Measurements from ENCODE around the gene CASZ1. TPM values are rescaled to one million over a fixed set of nuclear protein-coding genes. Genes with fewer than 3 reads are reported as not detected.

Gene CASZ1
- polyA plus RNA-seq, 1 donor = 16.2 TPM

DNA sequence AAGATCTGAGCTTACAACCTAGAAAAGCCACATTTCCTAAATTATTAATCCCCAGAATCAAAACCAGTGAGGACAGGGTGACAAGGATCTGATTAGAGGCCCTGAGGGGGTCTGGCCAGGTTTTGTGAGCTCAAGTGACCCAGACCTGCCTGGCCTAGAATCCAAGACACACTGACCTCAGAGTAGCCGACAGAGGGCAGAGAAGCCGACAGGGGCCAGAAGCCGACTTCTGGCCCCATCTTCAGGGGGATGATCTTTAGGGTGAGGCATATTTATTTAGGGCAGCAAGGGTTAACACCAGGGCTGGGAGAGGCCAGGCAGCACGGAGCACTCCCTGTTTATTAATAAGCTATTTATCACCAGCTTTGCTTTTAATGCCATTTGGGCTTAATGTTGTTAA, 45.3 kb downstream of the CASZ1 start:
- no peak for DNase-seq
- Histone ChIP-seq H3K27ac (ENCODE audit: low read length) (no peak overlapping the region), H3K4me3 (ENCODE audit: low read length) (no peak overlapping the region), H3K4me1 (ENCODE audit: control insufficient read depth, insufficient read depth, low read length) (peaks cover 3% of the 10 kb centered on the region), H3K9me3 (ENCODE audit: control insufficient read depth, low read depth, low read length) (no peaks in the 10 kb centered on the region), H3K27me3 (ENCODE audit: control insufficient read depth, insufficient read depth, low read length) (no peaks in the 10 kb centered on the region), H3K36me3 (ENCODE audit: control insufficient read depth, insufficient read depth, low read length) (no peaks in the 10 kb centered on the region)
- no CpG with 5 or more reads among the region's 4 CpGs for WGBS (ENCODE audit: insufficient coverage, low lambda C conversion rate)

- peaks cover 8% of the 10 kb centered on the region for H3K4me1 ChIP-seq (ENCODE audit: control insufficient read depth, insufficient read depth, low read length)
- no peaks in the 10 kb centered on the region for H3K9me3 ChIP-seq (ENCODE audit: control insufficient read depth, low read depth, low read length)
- H3K27me3 ChIP-seq (ENCODE audit: control insufficient read depth, insufficient read depth, low read length) = no peaks in the 10 kb centered on the region
- H3K4me3 ChIP-seq (ENCODE audit: low read length) = no peak overlapping the region
- H3K27ac ChIP-seq (ENCODE audit: low read length) = no peak overlapping the region
- WGBS (ENCODE audit: insufficient coverage, low lambda C conversion rate) = 93% methylated on average over 3 of the region's 18 CpGs
- no peak for DNase-seq
- H3K36me3 ChIP-seq (ENCODE audit: control insufficient read depth, insufficient read depth, low read length) = no peaks in the 10 kb centered on the region
Observed at GRCh38 chr1:10745886-10746455, 50.5 kb downstream of the CASZ1 start.

DNA sequence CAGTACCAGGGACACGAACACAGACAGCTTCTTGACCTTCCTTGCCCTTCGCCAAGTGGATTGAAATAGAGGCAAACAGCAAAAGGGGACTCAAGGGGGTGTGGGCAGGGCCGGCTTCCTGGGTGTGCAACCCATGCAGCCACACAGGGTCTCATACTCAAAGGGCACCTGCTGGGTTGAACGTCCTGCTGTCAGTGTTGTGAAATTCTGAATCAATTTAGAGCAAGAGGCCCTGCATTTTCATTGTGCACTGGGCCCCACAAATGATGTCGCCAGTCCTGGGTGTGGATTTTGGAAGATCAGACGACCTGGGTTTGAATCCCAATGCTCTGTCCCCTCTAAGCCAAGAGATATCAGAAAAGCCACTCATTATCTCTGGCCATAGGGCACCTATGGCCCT, 51.1 kb downstream of the CASZ1 start:
- Histone ChIP-seq H3K27ac (ENCODE audit: low read length) (no peak overlapping the region), H3K36me3 (ENCODE audit: control insufficient read depth, insufficient read depth, low read length) (no peaks in the 10 kb centered on the region), H3K4me1 (ENCODE audit: control insufficient read depth, insufficient read depth, low read length) (peaks cover 8% of the 10 kb centered on the region), H3K27me3 (ENCODE audit: control insufficient read depth, insufficient read depth, low read length) (no peaks in the 10 kb centered on the region), H3K9me3 (ENCODE audit: control insufficient read depth, low read depth, low read length) (no peaks in the 10 kb centered on the region), H3K4me3 (ENCODE audit: low read length) (no peak overlapping the region)
- no CpG with 5 or more reads among the region's 6 CpGs for WGBS (ENCODE audit: insufficient coverage, low lambda C conversion rate)
- DNase-seq = peak in 1 of 2 donors; percentile 43

- no CpG with 5 or more reads among the region's 18 CpGs for WGBS (ENCODE audit: insufficient coverage, low lambda C conversion rate)
- DNase-seq = no peak
- Histone ChIP-seq H3K4me3 (ENCODE audit: low read length) (no peak overlapping the region), H3K4me1 (ENCODE audit: control insufficient read depth, insufficient read depth, low read length) (peaks cover 14% of the 10 kb centered on the region), H3K27me3 (ENCODE audit: control insufficient read depth, insufficient read depth, low read length) (no peaks in the 10 kb centered on the region), H3K27ac (ENCODE audit: low read length) (no peak overlapping the region), H3K9me3 (ENCODE audit: control insufficient read depth, low read depth, low read length) (no peaks in the 10 kb centered on the region), H3K36me3 (ENCODE audit: control insufficient read depth, insufficient read depth, low read length) (no peaks in the 10 kb centered on the region)
Observed at GRCh38 chr1:10744654-10745238, 51.7 kb downstream of the CASZ1 start.

GRCh38 chr1:10744029-10744428, 52.4 kb downstream of the CASZ1 start:
- WGBS (ENCODE audit: insufficient coverage, low lambda C conversion rate) = no CpG with 5 or more reads among the region's 11 CpGs

DNA sequence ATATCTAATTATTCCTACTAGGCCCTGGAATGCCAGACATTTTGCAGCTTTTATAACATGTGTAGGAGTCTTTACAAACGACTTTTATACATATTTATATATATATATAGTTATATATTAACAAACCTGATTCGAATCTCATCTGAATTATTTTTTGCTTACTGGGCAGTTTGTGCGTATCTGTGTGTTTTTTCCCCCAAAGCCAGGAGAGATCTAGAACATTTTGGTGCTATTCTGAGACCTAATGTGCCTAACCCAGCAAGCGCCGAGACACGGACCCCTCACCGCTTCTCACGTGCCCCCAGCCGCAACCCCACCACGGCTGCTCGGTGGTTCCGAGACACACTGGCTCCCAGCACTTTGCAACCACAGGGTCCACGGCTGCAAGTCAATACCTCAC, 54.8 kb downstream of the CASZ1 start:
- H3K36me3 ChIP-seq (ENCODE audit: control insufficient read depth, insufficient read depth, low read length) = no peaks in the 10 kb centered on the region
- H3K4me1 ChIP-seq (ENCODE audit: control insufficient read depth, insufficient read depth, low read length) = peaks cover 42% of the 10 kb centered on the region
- H3K9me3 ChIP-seq (ENCODE audit: control insufficient read depth, low read depth, low read length) = peaks cover 2% of the 10 kb centered on the region
- DNase-seq = no peak
- no peak overlapping the region for H3K27ac ChIP-seq (ENCODE audit: low read length)
- H3K4me3 ChIP-seq (ENCODE audit: low read length) = no peak overlapping the region
- no peaks in the 10 kb centered on the region for H3K27me3 ChIP-seq (ENCODE audit: control insufficient read depth, insufficient read depth, low read length)
- 93% methylated on average over 2 of the region's 13 CpGs for WGBS (ENCODE audit: insufficient coverage, low lambda C conversion rate)

More at GRCh38 chr1:10744029-10744428, 52.4 kb downstream of the CASZ1 start:
- DNase-seq = peak in 1 of 2 donors; percentile 43
- Histone ChIP-seq H3K4me3 (ENCODE audit: low read length) (no peak overlapping the region), H3K27ac (ENCODE audit: low read length) (no peak overlapping the region), H3K36me3 (ENCODE audit: control insufficient read depth, insufficient read depth, low read length) (no peaks in the 10 kb centered on the region), H3K4me1 (ENCODE audit: control insufficient read depth, insufficient read depth, low read length) (peaks cover 22% of the 10 kb centered on the region), H3K9me3 (ENCODE audit: control insufficient read depth, low read depth, low read length) (peaks cover 2% of the 10 kb centered on the region), H3K27me3 (ENCODE audit: control insufficient read depth, insufficient read depth, low read length) (no peaks in the 10 kb centered on the region)

DNA sequence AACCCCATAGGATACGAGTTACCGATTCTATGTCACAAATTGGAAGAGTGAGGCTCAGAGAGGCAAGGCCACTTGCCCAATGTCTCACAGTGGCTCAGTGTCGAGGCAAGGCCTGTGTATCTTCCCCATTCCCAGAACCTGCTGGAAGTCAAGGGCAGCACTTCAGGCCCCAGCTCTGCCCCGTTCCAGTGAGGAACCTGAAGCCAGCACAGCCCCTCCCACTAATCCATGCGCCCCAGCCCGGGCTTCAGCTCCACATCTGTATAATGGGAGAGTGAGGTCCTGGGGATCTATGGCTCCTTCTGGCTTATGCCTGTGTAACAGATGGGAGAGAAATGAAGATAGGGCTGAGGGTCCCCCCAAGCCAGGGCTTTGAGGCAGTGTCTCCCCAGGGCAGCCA, 56.3 kb downstream of the CASZ1 start:
- Histone ChIP-seq H3K36me3 (ENCODE audit: control insufficient read depth, insufficient read depth, low read length) (no peaks in the 10 kb centered on the region), H3K27ac (ENCODE audit: low read length) (no peak overlapping the region), H3K4me1 (ENCODE audit: control insufficient read depth, insufficient read depth, low read length) (peaks cover 39% of the 10 kb centered on the region), H3K4me3 (ENCODE audit: low read length) (no peak overlapping the region), H3K27me3 (ENCODE audit: control insufficient read depth, insufficient read depth, low read length) (no peaks in the 10 kb centered on the region), H3K9me3 (ENCODE audit: control insufficient read depth, low read depth, low read length) (peaks cover 2% of the 10 kb centered on the region)
- DNase-seq = no peak
- WGBS (ENCODE audit: insufficient coverage, low lambda C conversion rate) = no CpG with 5 or more reads among the region's 6 CpGs

GRCh38 chr1:10739589-10739988, 56.9 kb downstream of the CASZ1 start:
- DNase-seq = peak in 1 of 2 donors; percentile 62
- peaks cover 2% of the 10 kb centered on the region for H3K9me3 ChIP-seq (ENCODE audit: control insufficient read depth, low read depth, low read length)
- peak overlapping the region; percentile 26 for H3K27ac ChIP-seq (ENCODE audit: low read length)
- no peaks in the 10 kb centered on the region for H3K27me3 ChIP-seq (ENCODE audit: control insufficient read depth, insufficient read depth, low read length)
- no CpG with 5 or more reads among the region's 8 CpGs for WGBS (ENCODE audit: insufficient coverage, low lambda C conversion rate)
- H3K4me3 ChIP-seq (ENCODE audit: low read length) = no peak overlapping the region
- H3K36me3 ChIP-seq (ENCODE audit: control insufficient read depth, insufficient read depth, low read length) = no peaks in the 10 kb centered on the region
- H3K4me1 ChIP-seq (ENCODE audit: control insufficient read depth, insufficient read depth, low read length) = peaks cover 36% of the 10 kb centered on the region

GRCh38 chr1:10738061-10739058, 58.1 kb downstream of the CASZ1 start:
- peak overlapping the region; percentile 84 for H3K27ac ChIP-seq (ENCODE audit: low read length)
- 40% methylated on average over 1 of the region's 21 CpGs for WGBS (ENCODE audit: insufficient coverage, low lambda C conversion rate)
- peak; percentile 76 to 92 for DNase-seq
- H3K9me3 ChIP-seq (ENCODE audit: control insufficient read depth, low read depth, low read length) = peaks cover 2% of the 10 kb centered on the region
- H3K27me3 ChIP-seq (ENCODE audit: control insufficient read depth, insufficient read depth, low read length) = no peaks in the 10 kb centered on the region
- H3K4me1 ChIP-seq (ENCODE audit: control insufficient read depth, insufficient read depth, low read length) = peaks cover 40% of the 10 kb centered on the region
- no peaks in the 10 kb centered on the region for H3K36me3 ChIP-seq (ENCODE audit: control insufficient read depth, insufficient read depth, low read length)
- no peak overlapping the region for H3K4me3 ChIP-seq (ENCODE audit: low read length)

GRCh38 chr1:10737651-10738050, 58.8 kb downstream of the CASZ1 start:
- peaks cover 40% of the 10 kb centered on the region for H3K4me1 ChIP-seq (ENCODE audit: control insufficient read depth, insufficient read depth, low read length)
- H3K4me3 ChIP-seq (ENCODE audit: low read length) = no peak overlapping the region
- H3K36me3 ChIP-seq (ENCODE audit: control insufficient read depth, insufficient read depth, low read length) = no peaks in the 10 kb centered on the region
- DNase-seq = no peak
- no peaks in the 10 kb centered on the region for H3K27me3 ChIP-seq (ENCODE audit: control insufficient read depth, insufficient read depth, low read length)
- no CpG with 5 or more reads among the region's 12 CpGs for WGBS (ENCODE audit: insufficient coverage, low lambda C conversion rate)
- peaks cover 2% of the 10 kb centered on the region for H3K9me3 ChIP-seq (ENCODE audit: control insufficient read depth, low read depth, low read length)
- H3K27ac ChIP-seq (ENCODE audit: low read length) = peak overlapping the region; percentile 84

Measured in large intestine (tissue), 3 donors.